NCI-H2081 (cell line): ENCODE results near the gene WDR82.

Experiments
- DNase-seq, 2 experiments: peaks; one replicate each; lab custom pipeline; 2025; lab: John Stamatoyannopoulos, UW

Gene WDR82

GRCh38 chr3:52238193-52238760 is 40.2 kb downstream of the WDR82 start:
- no peak for DNase-seq

GRCh38 chr3:52237657-52238172 is 40.7 kb downstream of the WDR82 start:
- DNase-seq = peak in 1 of 2 experiments; percentile 1

GRCh38 chr3:52237006-52237656 is 41.3 kb downstream of the WDR82 start:
- DNase-seq = no peak

GRCh38 chr3:52236424-52236886 is 42.0 kb downstream of the WDR82 start:
- DNase-seq = no peak

- DNase-seq = no peak
These were observed 43.7 kb downstream of the WDR82 start for GRCh38 chr3:52234516-52235447.

- DNase-seq = no peak
These were observed 44.5 kb downstream of the WDR82 start for GRCh38 chr3:52233968-52234367.

- DNase-seq = no peak
These were observed 45.3 kb downstream of the WDR82 start for GRCh38 chr3:52233108-52233591.

- no peak for DNase-seq
These were observed 46.0 kb downstream of the WDR82 start for GRCh38 chr3:52232279-52233107.

GRCh38 chr3:52231502-52232278 is 46.8 kb downstream of the WDR82 start:
- DNase-seq = peak in 1 of 2 experiments; percentile 18

- DNase-seq = no peak
These were observed 47.5 kb downstream of the WDR82 start for GRCh38 chr3:52230889-52231499.

- no peak for DNase-seq
These were observed 48.0 kb downstream of the WDR82 start for GRCh38 chr3:52230461-52230860.

GRCh38 chr3:52229656-52230055 is 48.8 kb downstream of the WDR82 start:
- DNase-seq = no peak

- no peak for DNase-seq
These were observed 49.6 kb downstream of the WDR82 start for GRCh38 chr3:52228751-52229291.

- no peak for DNase-seq
These were observed 50.2 kb downstream of the WDR82 start for GRCh38 chr3:52228266-52228665.

GRCh38 chr3:52227766-52228165 is 50.7 kb downstream of the WDR82 start:
- DNase-seq = no peak

GRCh38 chr3:52227117-52227516 is 51.3 kb downstream of the WDR82 start:
- no peak for DNase-seq

- no peak for DNase-seq
These were observed 52.1 kb downstream of the WDR82 start for GRCh38 chr3:52226229-52226817.

- no peak for DNase-seq
These were observed 52.8 kb downstream of the WDR82 start, which contains the start of gene TLR9 for GRCh38 chr3:52225452-52226228. Gene TLR9, minus strand, starts transcription at chr3:52225645. Its CDS starts 116 bp downstream, at chr3:52225529.
